Ovary (tissue), 3 donors: ENCODE results near the gene TENM4.

Experiments used
- CTCF ChIP-seq, 3 donors: fragments of 450-650 bp in 2 of 3; fragments of 200-600 bp in 1 of 3; IDR thresholded peaks; one replicate each; pipeline versions ENCODE4 v1.5.1 to v1.8.0; 2016 to 2022; ENCODE audit warnings: antibody characterized with exemption in 3 of 3, mild to moderate bottlenecking in 1 of 3
- EP300 ChIP-seq: sonication (generic); formaldehyde crosslinking; IDR thresholded peaks from one replicate; pipeline ENCODE4 v1.6.1; 2017; ENCODE audit warnings: antibody characterized with exemption
- POLR2A ChIP-seq: fragments of 450-650 bp; IDR thresholded peaks from one replicate; pipeline ENCODE4 v1.6.1; 2017; ENCODE audit warnings: antibody characterized with exemption, mild to moderate bottlenecking, moderate library complexity
- donor health status: DM: no; HTN: no; CAD: no.

- TF ChIP-seq POLR2A (no peak), CTCF (IDR thresholded peaks at IDR 0.05) (no peak), EP300 (no peak)
Measured at GRCh38 chr11:79291948-79292347, 148.9 kb downstream of the TENM4 start.
